Endothelial cell of umbilical vein (primary cell): ENCODE measurements around the gene SH3PXD2A. TPM values are rescaled to one million over a fixed set of nuclear protein-coding genes. Genes with fewer than 3 reads are reported as not detected.

ENCODE experiments used
- BruUV-seq: library from RNA; stranded (reverse); fragments of 400-500 nt; replicated peaks from 2 replicates; lab custom pipeline; 2021; lab: Mats Ljungman, UMichigan
- CTCF ChIA-PET: fragments of 300-600, 350-600 bp; sonication (Branson Sonifier 250); formaldehyde crosslinking; loops from one replicate; lab custom pipeline; 2021; ENCODE audit warnings: antibody characterized with exemption, inconsistent platforms; lab: Charles Lee
- POLR2A ChIA-PET: fragments of 300-600, 350-600 bp; sonication (Branson Sonifier 250); formaldehyde crosslinking; loops from one replicate; lab custom pipeline; 2021; ENCODE audit warnings: antibody characterized with exemption, inconsistent platforms; lab: Charles Lee
- DNase-seq: peaks from one replicate; pipeline ENCODE4 v3.0.0-alpha.2; 2011; ENCODE audit warnings: low read depth, low spot score
- FAIRE-seq: peaks from 2 replicates; lab custom pipeline; 2011; peaks lifted over from hg19 to GRCh38; lab: Jason Lieb, UNC
- H2AFZ ChIP-seq: 2 replicates; pipeline ENCODE4 v1.6.0; 2012; ENCODE audit warnings: low read depth, low read length, control low read depth, inconsistent platforms
- H3K27ac ChIP-seq: 2 replicates; pipeline ENCODE4 v1.5.1; 2011; ENCODE audit warnings: low read depth, mild to moderate bottlenecking, control low read depth, low read length, moderate library complexity; ENCODE audit not compliant: insufficient read depth
- H3K27me3 ChIP-seq, 2 experiments: 2 replicates each; pipeline versions ENCODE4 v1.6.0 to v1.6.1; 2011; ENCODE audit warnings: low read length in 2 of 2, mixed read lengths in 1 of 2; ENCODE audit not compliant: control insufficient read depth in 2 of 2, insufficient read depth in 2 of 2
- H3K36me3 ChIP-seq, 2 experiments: 2 replicates in 1 of 2; 3 replicates in 1 of 2; pipeline ENCODE4 v1.5.1; 2011; ENCODE audit warnings: low read length in 2 of 2, mild to moderate bottlenecking in 1 of 2, moderate library complexity in 1 of 2; ENCODE audit not compliant: control insufficient read depth in 2 of 2, insufficient read depth in 2 of 2; ENCODE audit errors: extremely low read depth in 1 of 2
- H3K4me1 ChIP-seq: 3 replicates; pipeline ENCODE4 v1.5.1; 2011; ENCODE audit warnings: mild to moderate bottlenecking, low read length; ENCODE audit not compliant: control insufficient read depth, insufficient read depth; ENCODE audit errors: extremely low read depth
- H3K4me2 ChIP-seq: 2 replicates; pipeline ENCODE4 v1.6.1; 2011; ENCODE audit warnings: low read length, control low read depth, mixed read lengths; ENCODE audit not compliant: insufficient read depth
- H3K4me3 ChIP-seq, 3 experiments: fragments of 200-600 bp in 1 of 3; sonication (generic), shearing (Covaris generic) in 1 of 3; replicated peaks in 1 of 3; 2 replicates each; pipeline ENCODE4 v1.5.1; 2011 to 2016; ENCODE audit warnings: control low read depth in 3 of 3, low read length in 3 of 3, mild to moderate bottlenecking in 2 of 3, inconsistent platforms in 1 of 3, low read depth in 1 of 3, moderate library complexity in 1 of 3; ENCODE audit not compliant: insufficient read depth in 1 of 3
- H3K79me2 ChIP-seq: 2 replicates; pipeline ENCODE4 v1.6.0; 2012; ENCODE audit warnings: low read length, inconsistent platforms; ENCODE audit not compliant: control insufficient read depth, insufficient read depth
- H3K9ac ChIP-seq: replicated peaks from 2 replicates; pipeline ENCODE3; 2011; ENCODE audit warnings: low read length, control low read depth; ENCODE audit not compliant: insufficient read depth; ENCODE audit errors: extremely low read depth
- H3K9me1 ChIP-seq: replicated peaks from 3 replicates; pipeline ENCODE4 v1.6.0; 2011; ENCODE audit warnings: mild to moderate bottlenecking, low read length; ENCODE audit not compliant: control insufficient read depth, insufficient read depth; ENCODE audit errors: extremely low read depth
- H3K9me3 ChIP-seq: replicated peaks from 2 replicates; pipeline ENCODE4 v1.5.1; 2012; ENCODE audit warnings: low read length, inconsistent platforms; ENCODE audit not compliant: control insufficient read depth, insufficient read depth
- H4K20me1 ChIP-seq: replicated peaks from 2 replicates; pipeline ENCODE3; 2011; ENCODE audit warnings: mild to moderate bottlenecking, low read length; ENCODE audit not compliant: control insufficient read depth, insufficient read depth; ENCODE audit errors: extremely low read depth
- EZH2 ChIP-seq: IDR thresholded peaks from 2 replicates; pipeline ENCODE4 v1.6.1; 2012; ENCODE audit warnings: borderline replicate concordance, low read depth, mild to moderate bottlenecking, moderate library complexity, low read length, inconsistent platforms; ENCODE audit not compliant: severe bottlenecking
- FOS ChIP-seq: IDR thresholded peaks from 2 replicates; pipeline ENCODE4 v1.6.1; 2011; ENCODE audit warnings: mild to moderate bottlenecking, low read length, moderate library complexity, borderline replicate concordance; ENCODE audit not compliant: insufficient read depth
- GATA2 ChIP-seq: IDR thresholded peaks from 2 replicates; pipeline ENCODE4 v1.7.0; 2011; ENCODE audit warnings: low read depth, mild to moderate bottlenecking, moderate library complexity, mixed read lengths, low read length; ENCODE audit not compliant: insufficient read length, insufficient read depth
- JUN ChIP-seq: IDR thresholded peaks from 2 replicates; pipeline ENCODE4 v1.6.1; 2011; ENCODE audit warnings: borderline replicate concordance, low read depth; ENCODE audit not compliant: insufficient read length, insufficient read depth
- MYC ChIP-seq: IDR thresholded peaks from one replicate; pipeline ENCODE4 v1.6.1; 2011; ENCODE audit warnings: mild to moderate bottlenecking, low read depth, low read length
- POLR2A ChIP-seq: IDR thresholded peaks from 2 replicates; pipeline ENCODE4 v1.6.1; 2012; ENCODE audit warnings: low read depth, mild to moderate bottlenecking, control low read depth, low read length
- POLR2AphosphoS5 ChIP-seq: IDR thresholded peaks from 2 replicates; pipeline ENCODE4 v1.6.1; 2012; ENCODE audit warnings: low read depth, mild to moderate bottlenecking, control low read depth, low read length, moderate library complexity; ENCODE audit not compliant: insufficient read depth
- dilution Hi-C: fragments of 300-500 bp; cut with MboI; formaldehyde crosslinking; loops from one replicate; pipeline ENCODE4 v1.15.0; 2019; ENCODE audit warnings: low sequenced_read_pairs; ENCODE audit not compliant: extremely low pct_ligation_motif_present
- intact Hi-C: fragments of 100-400 bp; cut with micrococcal nuclease; formaldehyde crosslinking; loops from one replicate; pipeline ENCODE4 v1.10.0; 2022
- polyA plus RNA-seq, 4 experiments: library from polyadenylated mRNA; depleted of rRNA in 3 of 4; stranded (reverse) in 3 of 4; unstranded in 1 of 4; fragments of >200 nt; gene quantifications; 2 replicates each; pipeline versions ENCODE4 v1.2.1 to v1.2.3, GENCODE V29; 2011 to 2012; ENCODE audit warnings: missing spikeins in 1 of 4
- total RNA-seq: library from RNA; stranded (reverse); gene quantifications from 2 replicates; pipeline ENCODE4 v1.2.3, GENCODE V29; 2021
- TF ChIP-seq, protein P1 (sequence below): IDR thresholded peaks from 2 replicates; pipeline ENCODE4 v1.6.1; 2011; ENCODE audit not compliant: insufficient read depth, insufficient read length
- TF ChIP-seq, protein P2 (sequence below), 2 donors: IDR thresholded peaks; 1 replicate in 1 of 2; 2 replicates in 1 of 2; pipeline ENCODE4 v1.5.1; 2011; ENCODE audit warnings: low read length in 2 of 2, mild to moderate bottlenecking in 2 of 2, moderate library complexity in 2 of 2, control low read depth in 1 of 2, inconsistent platforms in 1 of 2, low read depth in 1 of 2; ENCODE audit not compliant: insufficient read depth in 1 of 2; ENCODE audit errors: extremely low read depth in 1 of 2

Gene SH3PXD2A
- total and polyA plus RNA-seq, 2 donors (not counting 3 experiments of a cell fraction or from before 2014, with no cell fraction given), result 1.4 to 5.1 TPM

DNA sequence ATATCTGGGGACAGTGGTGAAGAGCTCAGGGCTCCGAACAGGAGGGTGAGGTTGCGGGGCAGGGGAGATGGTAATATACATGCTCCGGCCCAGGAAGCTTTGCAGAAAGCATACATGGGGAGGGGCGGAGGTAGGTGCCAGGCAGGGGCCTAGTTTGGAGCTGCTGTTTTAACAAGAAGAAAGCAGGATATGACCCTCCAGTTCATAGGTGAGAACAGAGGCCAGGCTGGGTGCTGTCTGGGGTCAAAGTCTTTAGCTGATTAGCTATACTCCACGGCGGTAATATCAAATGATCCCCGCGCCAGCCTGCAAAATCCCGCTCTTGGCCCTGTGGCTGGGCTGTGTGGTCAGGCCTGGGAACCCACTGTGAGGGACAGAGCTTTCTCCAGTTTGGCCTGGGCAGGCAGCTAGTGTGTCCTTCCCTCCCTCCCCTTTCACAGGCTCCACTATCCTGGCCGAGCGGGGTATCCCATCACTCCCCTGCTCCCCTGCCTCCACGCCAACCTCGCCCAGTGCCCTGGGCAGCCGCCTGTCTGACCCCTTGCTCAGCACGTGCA lies 266.2 kb downstream of the SH3PXD2A start:
- H3K27me3 ChIP-seq, result peaks cover 3 to 9% of the 10 kb centered on the region in 2 experiments
- H3K4me3 ChIP-seq, result no peak overlapping the region
- no peak overlapping the region for H2AFZ ChIP-seq
- no TSS peak for BruUV-seq
- no peaks in the 10 kb centered on the region for H3K9me3 ChIP-seq
- no peaks in the 10 kb centered on the region for H3K36me3 ChIP-seq
- H3K4me1 ChIP-seq, result no peaks in the 10 kb centered on the region
- ChIA-PET CTCF (interaction anchor here (0.9 to 2.3 kb wide), 7 partner anchors 9 to 97 kb away, joined by 3 to 11 read pairs (median 6); no protein-coding TSS in a partner anchor), POLR2A (interaction anchor here (0.7 kb wide), 1 partner anchor 72 kb away, joined by 3 read pairs; no protein-coding TSS in a partner anchor)
- no peaks in the 10 kb centered on the region for H3K79me2 ChIP-seq
- H4K20me1 ChIP-seq, result no peaks in the 10 kb centered on the region
- dilution Hi-C loops, result no loop called here
- H3K9me1 ChIP-seq, result no peaks in the 10 kb centered on the region
- H3K27ac ChIP-seq, result no peak overlapping the region
- no peak overlapping the region for H3K4me2 ChIP-seq
- FAIRE-seq (no peak), DNase-seq (no peak)
- intact Hi-C loops, result no loop called here
- no peak overlapping the region for H3K9ac ChIP-seq
- TF ChIP-seq EZH2 (no peak), JUN (no peak), FOS (no peak), MYC (no peak), POLR2A (no peak), GATA2 (no peak), POLR2AphosphoS5 (no peak)
- TF ChIP-seq, protein P1, sequence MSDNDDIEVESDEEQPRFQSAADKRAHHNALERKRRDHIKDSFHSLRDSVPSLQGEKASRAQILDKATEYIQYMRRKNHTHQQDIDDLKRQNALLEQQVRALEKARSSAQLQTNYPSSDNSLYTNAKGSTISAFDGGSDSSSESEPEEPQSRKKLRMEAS, result no peak
- TF ChIP-seq, protein P2, sequence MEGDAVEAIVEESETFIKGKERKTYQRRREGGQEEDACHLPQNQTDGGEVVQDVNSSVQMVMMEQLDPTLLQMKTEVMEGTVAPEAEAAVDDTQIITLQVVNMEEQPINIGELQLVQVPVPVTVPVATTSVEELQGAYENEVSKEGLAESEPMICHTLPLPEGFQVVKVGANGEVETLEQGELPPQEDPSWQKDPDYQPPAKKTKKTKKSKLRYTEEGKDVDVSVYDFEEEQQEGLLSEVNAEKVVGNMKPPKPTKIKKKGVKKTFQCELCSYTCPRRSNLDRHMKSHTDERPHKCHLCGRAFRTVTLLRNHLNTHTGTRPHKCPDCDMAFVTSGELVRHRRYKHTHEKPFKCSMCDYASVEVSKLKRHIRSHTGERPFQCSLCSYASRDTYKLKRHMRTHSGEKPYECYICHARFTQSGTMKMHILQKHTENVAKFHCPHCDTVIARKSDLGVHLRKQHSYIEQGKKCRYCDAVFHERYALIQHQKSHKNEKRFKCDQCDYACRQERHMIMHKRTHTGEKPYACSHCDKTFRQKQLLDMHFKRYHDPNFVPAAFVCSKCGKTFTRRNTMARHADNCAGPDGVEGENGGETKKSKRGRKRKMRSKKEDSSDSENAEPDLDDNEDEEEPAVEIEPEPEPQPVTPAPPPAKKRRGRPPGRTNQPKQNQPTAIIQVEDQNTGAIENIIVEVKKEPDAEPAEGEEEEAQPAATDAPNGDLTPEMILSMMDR (IDR thresholded peaks at IDR 0.05; ENCODE audit: extremely low read depth in 1 of 2, insufficient read depth in 1 of 2, low read depth in 1 of 2, low read length in 2 of 2), result no peak
